Panc1 (cell line): ENCODE measurements around the gene SPOCK1.

Source experiments
- POLR2AphosphoS5 ChIP-seq: IDR thresholded peaks from 2 replicates; pipeline ENCODE4 v1.6.1; 2012; ENCODE audit warnings: mild to moderate bottlenecking, low read depth, low read length, moderate library complexity
- SIN3A ChIP-seq: IDR thresholded peaks from 2 replicates; pipeline ENCODE4 v1.6.1; 2012; ENCODE audit warnings: low read depth, mild to moderate bottlenecking, low read length, moderate library complexity, borderline replicate concordance; ENCODE audit not compliant: insufficient read depth
- TCF7L2 ChIP-seq: IDR thresholded peaks from 2 replicates; pipeline ENCODE4 v1.6.1; 2011; ENCODE audit warnings: mild to moderate bottlenecking, low read depth, low read length, inconsistent platforms
- TF ChIP-seq, protein P1 (sequence below): fragments of 450-650 bp; IDR thresholded peaks from 2 replicates; pipeline ENCODE4 v1.5.1; 2017; ENCODE audit warnings: mild to moderate bottlenecking
- TF ChIP-seq, protein P2 (sequence below), 2 experiments: IDR thresholded peaks; 2 replicates each; pipeline ENCODE4 v1.6.1; 2011 to 2012; ENCODE audit warnings: low read depth in 2 of 2, control low read depth in 1 of 2, low read length in 1 of 2, mild to moderate bottlenecking in 1 of 2, moderate library complexity in 1 of 2; ENCODE audit not compliant: insufficient read depth in 1 of 2

DNA sequence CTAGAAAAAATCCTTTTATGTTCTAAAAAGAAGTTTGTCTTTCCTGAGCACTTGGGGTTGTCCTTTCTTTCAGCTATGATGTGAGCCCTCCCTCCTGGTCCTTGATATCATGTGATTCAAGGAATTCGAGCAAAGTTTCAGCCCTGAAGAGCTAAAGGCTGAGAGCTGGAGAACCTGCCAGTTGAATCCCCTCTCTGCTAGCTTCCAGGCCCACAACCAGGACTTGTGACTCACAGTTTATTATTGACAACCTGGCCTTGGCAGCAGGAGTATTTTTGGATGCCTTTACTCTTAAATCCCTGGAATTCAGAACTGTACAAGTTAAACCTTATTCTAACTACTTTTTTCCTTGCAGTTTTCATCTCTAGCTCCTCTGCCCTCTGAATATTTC, 182.8 kb downstream of the SPOCK1 start:
- no peak for TF ChIP-seq SIN3A
- TF ChIP-seq, protein P1, sequence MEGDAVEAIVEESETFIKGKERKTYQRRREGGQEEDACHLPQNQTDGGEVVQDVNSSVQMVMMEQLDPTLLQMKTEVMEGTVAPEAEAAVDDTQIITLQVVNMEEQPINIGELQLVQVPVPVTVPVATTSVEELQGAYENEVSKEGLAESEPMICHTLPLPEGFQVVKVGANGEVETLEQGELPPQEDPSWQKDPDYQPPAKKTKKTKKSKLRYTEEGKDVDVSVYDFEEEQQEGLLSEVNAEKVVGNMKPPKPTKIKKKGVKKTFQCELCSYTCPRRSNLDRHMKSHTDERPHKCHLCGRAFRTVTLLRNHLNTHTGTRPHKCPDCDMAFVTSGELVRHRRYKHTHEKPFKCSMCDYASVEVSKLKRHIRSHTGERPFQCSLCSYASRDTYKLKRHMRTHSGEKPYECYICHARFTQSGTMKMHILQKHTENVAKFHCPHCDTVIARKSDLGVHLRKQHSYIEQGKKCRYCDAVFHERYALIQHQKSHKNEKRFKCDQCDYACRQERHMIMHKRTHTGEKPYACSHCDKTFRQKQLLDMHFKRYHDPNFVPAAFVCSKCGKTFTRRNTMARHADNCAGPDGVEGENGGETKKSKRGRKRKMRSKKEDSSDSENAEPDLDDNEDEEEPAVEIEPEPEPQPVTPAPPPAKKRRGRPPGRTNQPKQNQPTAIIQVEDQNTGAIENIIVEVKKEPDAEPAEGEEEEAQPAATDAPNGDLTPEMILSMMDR = no peak
- no peak for TF ChIP-seq TCF7L2
- TF ChIP-seq, protein P2, sequence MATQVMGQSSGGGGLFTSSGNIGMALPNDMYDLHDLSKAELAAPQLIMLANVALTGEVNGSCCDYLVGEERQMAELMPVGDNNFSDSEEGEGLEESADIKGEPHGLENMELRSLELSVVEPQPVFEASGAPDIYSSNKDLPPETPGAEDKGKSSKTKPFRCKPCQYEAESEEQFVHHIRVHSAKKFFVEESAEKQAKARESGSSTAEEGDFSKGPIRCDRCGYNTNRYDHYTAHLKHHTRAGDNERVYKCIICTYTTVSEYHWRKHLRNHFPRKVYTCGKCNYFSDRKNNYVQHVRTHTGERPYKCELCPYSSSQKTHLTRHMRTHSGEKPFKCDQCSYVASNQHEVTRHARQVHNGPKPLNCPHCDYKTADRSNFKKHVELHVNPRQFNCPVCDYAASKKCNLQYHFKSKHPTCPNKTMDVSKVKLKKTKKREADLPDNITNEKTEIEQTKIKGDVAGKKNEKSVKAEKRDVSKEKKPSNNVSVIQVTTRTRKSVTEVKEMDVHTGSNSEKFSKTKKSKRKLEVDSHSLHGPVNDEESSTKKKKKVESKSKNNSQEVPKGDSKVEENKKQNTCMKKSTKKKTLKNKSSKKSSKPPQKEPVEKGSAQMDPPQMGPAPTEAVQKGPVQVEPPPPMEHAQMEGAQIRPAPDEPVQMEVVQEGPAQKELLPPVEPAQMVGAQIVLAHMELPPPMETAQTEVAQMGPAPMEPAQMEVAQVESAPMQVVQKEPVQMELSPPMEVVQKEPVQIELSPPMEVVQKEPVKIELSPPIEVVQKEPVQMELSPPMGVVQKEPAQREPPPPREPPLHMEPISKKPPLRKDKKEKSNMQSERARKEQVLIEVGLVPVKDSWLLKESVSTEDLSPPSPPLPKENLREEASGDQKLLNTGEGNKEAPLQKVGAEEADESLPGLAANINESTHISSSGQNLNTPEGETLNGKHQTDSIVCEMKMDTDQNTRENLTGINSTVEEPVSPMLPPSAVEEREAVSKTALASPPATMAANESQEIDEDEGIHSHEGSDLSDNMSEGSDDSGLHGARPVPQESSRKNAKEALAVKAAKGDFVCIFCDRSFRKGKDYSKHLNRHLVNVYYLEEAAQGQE (IDR thresholded peaks at IDR 0.05; ENCODE audit: insufficient read depth in 1 of 2, low read depth in 2 of 2, low read length in 1 of 2) = no peak
- TF ChIP-seq POLR2AphosphoS5 = no peak
